Measurements from ENCODE around the gene CMTM5.

GRCh38 chr14:23382276-23382675, 5.4 kb downstream of the CMTM5 start:
- TF ChIP-seq CTCF (conservative IDR thresholded peaks at IDR 0.05; ENCODE audit: low read length), result no peak
- no peak for TF ChIP-seq EZH2phosphoT487 (IDR thresholded peaks at IDR 0.05; ENCODE audit: borderline replicate concordance)

Measured in Loucy (cell line).